ENCODE data around the gene TUBA8. TPM values are rescaled to one million over a fixed set of nuclear protein-coding genes. Genes with fewer than 3 reads are reported as not detected.
"Not testable (repeated sequence)": the region's sequence is repeated elsewhere in the genome, so short reads cannot be mapped to it uniquely, and the experiment has no call there.

The TUBA8 gene
- total RNA-seq, 1 experiment from 2014 or later: 2.6 TPM

DNA sequence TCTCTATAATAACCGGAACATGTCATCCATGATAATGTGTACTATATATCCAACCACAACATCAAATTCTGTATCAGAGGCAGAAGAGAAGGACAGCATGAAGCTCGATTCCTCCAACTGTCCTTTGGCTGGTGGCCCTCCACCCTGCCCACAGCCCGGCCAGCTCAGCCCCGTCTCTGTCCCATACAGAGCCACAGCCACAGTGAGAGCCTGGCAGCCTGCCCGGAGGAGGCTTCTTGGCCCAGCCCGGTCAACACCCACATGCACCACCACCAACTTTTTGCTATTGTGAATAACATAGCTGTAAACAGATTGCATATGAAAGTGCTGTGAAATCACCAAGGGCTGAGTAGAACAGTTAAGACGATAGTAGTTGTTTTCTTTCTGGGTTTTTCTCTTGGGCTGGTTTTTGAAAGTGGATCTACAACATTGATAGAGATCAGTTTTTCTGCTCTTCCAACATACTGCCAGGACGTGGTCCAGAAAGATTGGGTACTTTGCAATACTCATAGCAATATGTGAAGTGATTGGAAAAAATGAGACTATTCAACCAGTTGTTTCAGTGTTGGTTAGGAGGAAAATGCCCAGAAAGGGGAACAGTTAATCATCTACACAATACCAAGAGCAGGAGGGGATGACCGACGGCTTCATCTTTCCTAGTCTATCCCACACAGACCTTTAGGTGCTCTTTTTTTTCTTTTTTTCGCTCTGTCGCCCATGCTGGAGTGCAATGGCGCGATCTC is 6.9 kb upstream of the TUBA8 start:
- intact Hi-C loops (cut with micrococcal nuclease; ENCODE audit: unreplicated experiment): no loop called here
- Mint-ChIP-seq H3K9me3 (ENCODE audit: low read depth, unreplicated experiment) (peaks cover 3% of the 10 kb centered on the region), H3K36me3 (ENCODE audit: insufficient read depth, unreplicated experiment) (peaks cover 6% of the 10 kb centered on the region), H3K4me1 (ENCODE audit: low read depth, unreplicated experiment) (no peaks in the 10 kb centered on the region), H3K27me3 (ENCODE audit: unreplicated experiment) (no peaks in the 10 kb centered on the region), H3K27ac (ENCODE audit: unreplicated experiment) (no peak overlapping the region), H3K4me3 (ENCODE audit: low read depth, unreplicated experiment) (no peak overlapping the region)
- no peak for TF ChIP-seq CTCF (IDR thresholded peaks at IDR 0.05; ENCODE audit: unreplicated experiment)
- CTCF ChIA-PET: no interaction called here
- no TSS peak for BruUV-seq (replicated peaks)
- DNase-seq: no peak

GRCh38 chr22:18104566-18104965 is 6.0 kb upstream of the TUBA8 start:
- CTCF ChIA-PET: no interaction called here
- H3K4me1 Mint-ChIP-seq (ENCODE audit: low read depth, unreplicated experiment): peaks cover 3% of the 10 kb centered on the region
- no peak overlapping the region for H3K4me3 Mint-ChIP-seq (ENCODE audit: low read depth, unreplicated experiment)
- H3K36me3 Mint-ChIP-seq (ENCODE audit: insufficient read depth, unreplicated experiment): peaks cover 8% of the 10 kb centered on the region
- DNase-seq: no peak
- H3K27ac Mint-ChIP-seq (ENCODE audit: unreplicated experiment): no peak overlapping the region
- intact Hi-C loops (cut with micrococcal nuclease; ENCODE audit: unreplicated experiment): no loop called here
- peaks cover 6% of the 10 kb centered on the region for H3K27me3 Mint-ChIP-seq (ENCODE audit: unreplicated experiment)
- BruUV-seq (replicated peaks): no TSS peak
- peaks cover 3% of the 10 kb centered on the region for H3K9me3 Mint-ChIP-seq (ENCODE audit: low read depth, unreplicated experiment)
- no peak for TF ChIP-seq CTCF (IDR thresholded peaks at IDR 0.05; ENCODE audit: unreplicated experiment)

DNA sequence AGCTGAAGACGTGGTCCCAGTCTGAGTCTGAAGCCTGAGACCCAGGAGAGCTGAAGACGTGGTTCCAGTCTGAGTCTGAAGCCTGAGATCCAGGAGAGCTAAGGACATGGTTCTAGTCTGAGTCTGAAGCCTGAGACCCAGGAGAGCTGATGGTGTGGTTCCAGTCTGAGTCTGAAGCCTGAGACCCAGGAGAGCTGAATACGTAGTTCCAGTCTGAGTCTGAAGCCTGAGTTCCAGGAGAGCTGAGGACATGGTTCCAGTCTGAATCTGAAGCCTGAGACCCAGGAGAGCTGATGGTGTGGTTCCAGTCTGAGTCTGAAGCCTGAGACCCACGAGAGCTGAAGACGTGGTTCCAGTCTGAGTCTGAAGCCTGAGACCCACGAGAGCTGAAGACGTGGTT is 4.6 kb upstream of the TUBA8 start:
- H3K4me3 Mint-ChIP-seq (ENCODE audit: low read depth, unreplicated experiment); BruUV-seq (replicated peaks); H3K27ac Mint-ChIP-seq (ENCODE audit: unreplicated experiment); intact Hi-C loops (cut with micrococcal nuclease; ENCODE audit: unreplicated experiment); H3K9me3 Mint-ChIP-seq (ENCODE audit: low read depth, unreplicated experiment); DNase-seq: not testable (repeated sequence)
- Mint-ChIP-seq H3K36me3 (ENCODE audit: insufficient read depth, unreplicated experiment) (peaks cover 17% of the 10 kb centered on the region), H3K27me3 (ENCODE audit: unreplicated experiment) (peaks cover 21% of the 10 kb centered on the region), H3K4me1 (ENCODE audit: low read depth, unreplicated experiment) (peaks cover 17% of the 10 kb centered on the region)
- CTCF ChIA-PET: interaction anchor here (0.6 kb wide), 1 partner anchor 339 kb away, joined by 3 read pairs; no protein-coding TSS in a partner anchor

DNA sequence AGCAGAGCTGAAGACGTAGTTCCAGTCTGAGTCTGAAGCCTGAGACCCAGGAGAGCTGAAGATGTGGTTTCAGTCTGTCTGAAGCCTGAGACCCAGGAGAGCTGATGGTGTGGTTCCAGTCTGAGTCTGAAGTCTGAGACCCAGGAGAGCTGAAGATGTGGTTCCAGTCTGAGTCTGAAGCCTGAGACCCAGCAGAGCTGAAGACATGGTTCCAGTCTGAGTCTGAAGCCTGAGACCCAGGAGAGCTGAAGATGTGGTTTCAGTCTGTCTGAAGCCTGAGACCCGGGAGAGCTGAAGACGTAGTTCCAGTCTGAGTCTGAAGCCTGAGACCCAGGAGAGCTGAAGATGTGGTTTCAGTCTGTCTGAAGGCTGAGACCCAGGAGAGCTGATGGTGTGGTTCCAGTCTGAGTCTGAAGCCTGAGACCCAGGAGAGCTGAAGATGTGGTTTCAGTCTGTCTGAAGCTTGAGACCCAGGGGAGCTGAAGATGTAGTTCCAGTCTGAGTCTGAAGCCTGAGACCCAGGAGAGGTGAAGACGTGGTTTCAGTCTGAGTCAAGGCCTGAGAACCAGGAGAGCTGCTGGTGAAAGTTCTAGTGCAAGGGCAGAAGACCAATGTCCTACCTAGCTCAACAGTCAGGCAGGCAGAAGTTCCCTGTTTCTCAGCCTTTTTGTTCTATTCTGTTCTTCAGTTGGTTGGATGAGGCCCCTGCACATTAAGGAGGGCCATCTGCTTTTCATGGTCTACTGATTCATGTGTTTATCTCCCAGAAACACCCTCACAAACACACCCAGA is 3.9 kb upstream of the TUBA8 start:
- intact Hi-C loops (cut with micrococcal nuclease; ENCODE audit: unreplicated experiment); CTCF ChIA-PET; H3K4me3 Mint-ChIP-seq (ENCODE audit: low read depth, unreplicated experiment); BruUV-seq (replicated peaks); H3K27ac Mint-ChIP-seq (ENCODE audit: unreplicated experiment); DNase-seq; H3K9me3 Mint-ChIP-seq (ENCODE audit: low read depth, unreplicated experiment): not testable (repeated sequence)
- peaks cover 19% of the 10 kb centered on the region for H3K4me1 Mint-ChIP-seq (ENCODE audit: low read depth, unreplicated experiment)
- peaks cover 17% of the 10 kb centered on the region for H3K36me3 Mint-ChIP-seq (ENCODE audit: insufficient read depth, unreplicated experiment)
- H3K27me3 Mint-ChIP-seq (ENCODE audit: unreplicated experiment): peaks cover 27% of the 10 kb centered on the region

DNA sequence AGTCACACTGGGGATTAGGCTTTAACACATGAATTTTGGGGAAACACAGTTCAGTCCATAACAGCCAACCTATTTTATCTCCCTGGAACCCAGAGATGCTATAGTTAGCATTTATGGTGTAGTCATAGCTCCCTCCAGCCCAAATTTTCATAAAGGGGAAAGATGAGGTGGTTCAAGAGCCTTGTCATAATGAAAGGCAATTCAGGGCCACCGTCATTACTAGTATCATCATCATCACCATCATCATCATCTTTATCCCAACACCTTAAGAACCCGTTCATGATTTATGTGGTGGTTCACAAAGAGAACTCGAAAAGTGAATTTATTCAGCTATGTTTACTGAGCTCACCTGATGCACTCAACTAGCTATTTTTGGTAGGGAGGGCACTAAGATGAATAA is 2.4 kb upstream of the TUBA8 start:
- no peak overlapping the region for H3K4me3 Mint-ChIP-seq (ENCODE audit: low read depth, unreplicated experiment)
- peaks cover 19% of the 10 kb centered on the region for H3K4me1 Mint-ChIP-seq (ENCODE audit: low read depth, unreplicated experiment)
- H3K27ac Mint-ChIP-seq (ENCODE audit: unreplicated experiment): no peak overlapping the region
- peaks cover 17% of the 10 kb centered on the region for H3K36me3 Mint-ChIP-seq (ENCODE audit: insufficient read depth, unreplicated experiment)
- intact Hi-C loops (cut with micrococcal nuclease; ENCODE audit: unreplicated experiment): no loop called here
- BruUV-seq (replicated peaks): no TSS peak
- peaks cover 27% of the 10 kb centered on the region for H3K27me3 Mint-ChIP-seq (ENCODE audit: unreplicated experiment)
- DNase-seq: no peak
- H3K9me3 Mint-ChIP-seq (ENCODE audit: low read depth, unreplicated experiment): peaks cover 3% of the 10 kb centered on the region
- CTCF ChIA-PET: no interaction called here
- TF ChIP-seq CTCF (IDR thresholded peaks at IDR 0.05; ENCODE audit: unreplicated experiment): no peak

All from Calu3 (cell line).